HEK293T (cell line): Measurements from ENCODE around the gene SOCS4.

Experiments
- BHLHE40 ChIP-seq: fragments of 450-650 bp; IDR thresholded peaks from 2 replicates; pipeline ENCODE4 v1.6.1; 2016; ENCODE audit warnings: mild to moderate bottlenecking, moderate library complexity, borderline replicate concordance
- ELF4 ChIP-seq: fragments of 450-650 bp; IDR thresholded peaks from 2 replicates; pipeline ENCODE4 v1.6.1; 2017; ENCODE audit warnings: antibody characterized with exemption
- HDGF ChIP-seq: fragments of 450-650 bp; IDR thresholded peaks from 2 replicates; pipeline ENCODE4 v1.6.1; 2017; ENCODE audit warnings: antibody characterized with exemption, borderline replicate concordance
- SUZ12 ChIP-seq: fragments of 450-650 bp; IDR thresholded peaks from 2 replicates; pipeline ENCODE4 v1.6.1; 2016; ENCODE audit warnings: mild to moderate bottlenecking

GRCh38 chr14:55062517-55063351 is 35.7 kb downstream of the SOCS4 start:
- TF ChIP-seq BHLHE40 (no peak), ELF4 (no peak), HDGF (no peak), SUZ12 (no peak)
